Prostate gland (tissue), 2 donors: ENCODE data around the gene DNAH3. TPM values are rescaled to one million over a fixed set of nuclear protein-coding genes. Genes with fewer than 3 reads are reported as not detected.
"Not testable (repeated sequence)": the region's sequence is repeated elsewhere in the genome, so short reads cannot be mapped to it uniquely, and the experiment has no call there.

Experiments
- DNase-seq: peaks from one replicate; pipeline ENCODE4 v3.0.0-alpha.2; 2019; ENCODE audit warnings: low spot score
- H3K27ac ChIP-seq, 2 donors: fragments of 200-600 bp; sonication (generic); 2 replicates each; pipeline ENCODE4 v1.5.1; 2017 to 2019
- H3K27me3 ChIP-seq: fragments of 200-600 bp; sonication (generic); replicated peaks from 2 replicates; pipeline ENCODE4 v1.5.1; 2019; ENCODE audit not compliant: insufficient read depth
- H3K36me3 ChIP-seq, 2 donors: fragments of 200-600 bp; sonication (generic); 1 replicate in 1 of 2; 2 replicates in 1 of 2; pipeline versions ENCODE4 v1.5.1 to v1.8.1; 2017 to 2019
- H3K4me1 ChIP-seq: fragments of 200-600 bp; sonication (generic); replicated peaks from 2 replicates; pipeline ENCODE4 v1.5.1; 2019
- H3K4me3 ChIP-seq, 2 donors: fragments of 200-600 bp; sonication (generic); 2 replicates each; pipeline ENCODE4 v1.5.1; 2017 to 2019
- H3K9me3 ChIP-seq: fragments of 200-600 bp; sonication (generic); 2 replicates; pipeline ENCODE4 v1.5.1; 2017
- CTCF ChIP-seq, 4 experiments: fragments of 200-600 bp in 2 of 4; fragments of 450-650 bp in 2 of 4; sonication (generic) in 2 of 4; IDR thresholded peaks; 1 replicate in 3 of 4; 2 replicates in 1 of 4; pipeline ENCODE4 v1.5.1; 2016 to 2019; ENCODE audit warnings: antibody characterized with exemption in 4 of 4, mild to moderate bottlenecking in 2 of 4, moderate library complexity in 2 of 4
- POLR2A ChIP-seq: fragments of 450-650 bp; IDR thresholded peaks from one replicate; pipeline ENCODE4 v1.6.1; 2016; ENCODE audit warnings: antibody characterized with exemption, mild to moderate bottlenecking
- POLR2AphosphoS5 ChIP-seq: sonication (generic); formaldehyde crosslinking; IDR thresholded peaks from one replicate; pipeline ENCODE4 v1.6.1; 2017; ENCODE audit warnings: antibody characterized with exemption
- WGBS: methylation state at CpG from one replicate; pipeline ENCODE4 v1.1.5; 2018; 5-methylcytosine and 5-hydroxymethylcytosine counted together
- intact Hi-C: fragments of 100-400 bp; cut with DNase I; formaldehyde crosslinking; loops from one replicate; pipeline ENCODE4 v1.14.2; 2022
- total RNA-seq, 2 donors: library from RNA; depleted of rRNA; stranded (reverse); fragments of >200 nt; gene quantifications; one replicate each; pipeline ENCODE4 v1.1.0, GENCODE V29; 2016

The DNAH3 gene
- total RNA-seq, 2 donors from 2014 or later, result 0.09 to 8.0 TPM

- Histone ChIP-seq H3K36me3 (no peaks in the 10 kb centered on the region), H3K4me1 (no peaks in the 10 kb centered on the region), H3K27me3 (no peaks in the 10 kb centered on the region), H3K27ac (no peak overlapping the region), H3K9me3 (no peaks in the 10 kb centered on the region), H3K4me3 (no peak overlapping the region)
- DNase-seq, result no peak
- TF ChIP-seq CTCF (IDR thresholded peaks at IDR 0.05) (no peak), POLR2AphosphoS5 (no peak), POLR2A (no peak)
- 97% methylated on average over 7 of the region's 7 CpGs for WGBS
- intact Hi-C loops, result no loop called here
Observed at GRCh38 chr16:21125191-21125590, 25.5 kb downstream of the DNAH3 start.

- Histone ChIP-seq H3K27me3 (no peaks in the 10 kb centered on the region), H3K9me3 (no peaks in the 10 kb centered on the region), H3K4me1 (no peaks in the 10 kb centered on the region), H3K4me3 (no peak overlapping the region), H3K36me3 (no peaks in the 10 kb centered on the region), H3K27ac (no peak overlapping the region)
- WGBS, result 71% methylated on average over 2 of the region's 2 CpGs
- intact Hi-C loops, result no loop called here
- no peak for DNase-seq
- TF ChIP-seq POLR2A (no peak), POLR2AphosphoS5 (no peak), CTCF (IDR thresholded peaks at IDR 0.05) (no peak)
Observed at GRCh38 chr16:21120976-21121520, 29.6 kb downstream of the DNAH3 start.

- H3K27me3 ChIP-seq, result no peaks in the 10 kb centered on the region
- H3K9me3 ChIP-seq, result no peaks in the 10 kb centered on the region
- intact Hi-C loops, result no loop called here
- no peak for TF ChIP-seq CTCF (IDR thresholded peaks at IDR 0.05)
- no peak for TF ChIP-seq POLR2AphosphoS5
- TF ChIP-seq POLR2A, result no peak
- no peaks in the 10 kb centered on the region for H3K36me3 ChIP-seq
- 97% methylated on average over 4 of the region's 4 CpGs for WGBS
- H3K4me1 ChIP-seq, result no peaks in the 10 kb centered on the region
- H3K27ac ChIP-seq, result no peak overlapping the region
- no peak for DNase-seq
- H3K4me3 ChIP-seq, result no peak overlapping the region
Observed at GRCh38 chr16:21117567-21117966, 33.1 kb downstream of the DNAH3 start.

GRCh38 chr16:21116148-21116693 is 34.4 kb downstream of the DNAH3 start:
- Histone ChIP-seq H3K9me3 (no peaks in the 10 kb centered on the region), H3K27ac (no peak overlapping the region), H3K27me3 (no peaks in the 10 kb centered on the region), H3K4me3 (no peak overlapping the region), H3K36me3 (no peaks in the 10 kb centered on the region), H3K4me1 (no peaks in the 10 kb centered on the region)
- TF ChIP-seq POLR2AphosphoS5 (no peak), CTCF (IDR thresholded peaks at IDR 0.05) (no peak), POLR2A (no peak)
- 61% methylated on average over 13 of the region's 13 CpGs for WGBS
- intact Hi-C loops, result no loop called here
- DNase-seq, result no peak

GRCh38 chr16:21115551-21115950 is 35.1 kb downstream of the DNAH3 start:
- H3K4me3 ChIP-seq, intact Hi-C loops, H3K27me3 ChIP-seq, H3K36me3 ChIP-seq, H3K27ac ChIP-seq, H3K9me3 ChIP-seq, H3K4me1 ChIP-seq, DNase-seq: not testable (repeated sequence)
- WGBS, result 95% methylated on average over 4 of the region's 4 CpGs
